Measurements from ENCODE around the gene GLIPR2.

The GLIPR2 gene

GRCh38 chr9:36163049-36163785, 26.7 kb downstream of the GLIPR2 start:
- Histone ChIP-seq H2BK12ac (ENCODE audit: low read length in 2 of 2) (peak overlapping the region; percentile 4 to 76), H3K36me3 (ENCODE audit: control insufficient read depth in 1 of 2, insufficient read depth in 2 of 2, low read depth in 1 of 2, low read length in 2 of 2) (peaks cover 0 to 3% of the 10 kb centered on the region in 2 experiments), H3K9me3 (ENCODE audit: control insufficient read depth, low read length) (no peaks in the 10 kb centered on the region), H3K79me1 (replicated peaks; ENCODE audit: low read length, poor library complexity, severe bottlenecking) (no peaks in the 10 kb centered on the region), H2BK5ac (ENCODE audit: low read depth, low read length, poor library complexity, severe bottlenecking) (peak overlapping the region; percentile 93), H3K9ac (ENCODE audit: low read length) (peak overlapping the region; percentile 85), H4K91ac (ENCODE audit: low read length) (peak overlapping the region; percentile 71), H2AFZ (ENCODE audit: low read depth, low read length) (peak overlapping the region; percentile 8), H2BK120ac (ENCODE audit: low read depth, low read length) (peak overlapping the region; percentile 54), H3K27ac (ENCODE audit: low read length, poor library complexity, severe bottlenecking) (peak overlapping the region; percentile 99), H3K23ac (ENCODE audit: low read length in 2 of 2) (no peak overlapping the region), H3K14ac (ENCODE audit: low read length in 2 of 2) (no peak overlapping the region), H3K4me1 (ENCODE audit: control insufficient read depth, insufficient read depth, low read depth, low read length) (peaks cover 32% of the 10 kb centered on the region), H3K4me2 (ENCODE audit: low read length, poor library complexity, severe bottlenecking) (peak overlapping the region; percentile 1), H4K8ac (ENCODE audit: low read length) (peak overlapping the region; percentile 67), H2AK5ac (ENCODE audit: low read length, severe bottlenecking) (peak overlapping the region; percentile 87), H2BK15ac (ENCODE audit: low read depth, poor library complexity, severe bottlenecking) (peak overlapping the region; percentile 39), H3K18ac (ENCODE audit: low read depth in 1 of 2, low read length in 2 of 2) (peak overlapping the region; percentile 81 to 94), H3K4me3 (ENCODE audit: insufficient read depth in 1 of 2, low read depth in 1 of 2, low read length in 2 of 2) (peak overlapping the region in 1 of 2 experiments; percentile 59), H3K4ac (ENCODE audit: low read depth in 1 of 2, low read length in 2 of 2) (peak overlapping the region; percentile 75 to 94), H3K27me3 (ENCODE audit: control insufficient read depth in 1 of 2, insufficient read depth in 1 of 2, low read length in 2 of 2) (no peaks in the 10 kb centered on the region)
- DNase-seq, result peak; percentile 84
- WGBS, result 11% methylated on average over 8 of the region's 9 CpGs

- Histone ChIP-seq H3K27me3 (ENCODE audit: control insufficient read depth in 1 of 2, insufficient read depth in 1 of 2, low read length in 2 of 2) (no peaks in the 10 kb centered on the region), H3K4me2 (ENCODE audit: low read length, poor library complexity, severe bottlenecking) (peak overlapping the region; percentile 1), H2AFZ (ENCODE audit: low read depth, low read length) (peak overlapping the region; percentile 8), H3K36me3 (ENCODE audit: control insufficient read depth in 1 of 2, insufficient read depth in 2 of 2, low read depth in 1 of 2, low read length in 2 of 2) (peaks cover 0 to 3% of the 10 kb centered on the region in 2 experiments), H2BK15ac (ENCODE audit: low read depth, poor library complexity, severe bottlenecking) (peak overlapping the region; percentile 39), H2BK12ac (ENCODE audit: low read length in 2 of 2) (peak overlapping the region; percentile 49 to 83), H3K18ac (ENCODE audit: low read depth in 1 of 2, low read length in 2 of 2) (peak overlapping the region; percentile 81 to 94), H3K9ac (ENCODE audit: low read length) (peak overlapping the region; percentile 85), H3K23ac (ENCODE audit: low read length in 2 of 2) (no peak overlapping the region), H3K4me3 (ENCODE audit: insufficient read depth in 1 of 2, low read depth in 1 of 2, low read length in 2 of 2) (peak overlapping the region in 1 of 2 experiments; percentile 59), H4K91ac (ENCODE audit: low read length) (peak overlapping the region; percentile 71), H4K8ac (ENCODE audit: low read length) (peak overlapping the region; percentile 75), H2BK5ac (ENCODE audit: low read depth, low read length, poor library complexity, severe bottlenecking) (peak overlapping the region; percentile 93), H3K4me1 (ENCODE audit: control insufficient read depth, insufficient read depth, low read depth, low read length) (peaks cover 32% of the 10 kb centered on the region), H3K79me1 (replicated peaks; ENCODE audit: low read length, poor library complexity, severe bottlenecking) (no peaks in the 10 kb centered on the region), H3K4ac (ENCODE audit: low read depth in 1 of 2, low read length in 2 of 2) (peak overlapping the region; percentile 75 to 94), H2BK120ac (ENCODE audit: low read depth, low read length) (peak overlapping the region; percentile 54), H3K9me3 (ENCODE audit: control insufficient read depth, low read length) (no peaks in the 10 kb centered on the region), H3K27ac (ENCODE audit: low read length, poor library complexity, severe bottlenecking) (peak overlapping the region; percentile 99), H3K14ac (ENCODE audit: low read length in 2 of 2) (no peak overlapping the region), H2AK5ac (ENCODE audit: low read length, severe bottlenecking) (peak overlapping the region; percentile 99)
- peak; percentile 47 for DNase-seq
- 44% methylated on average over 4 of the region's 4 CpGs for WGBS
Observed at GRCh38 chr9:36163786-36164170, 27.2 kb downstream of the GLIPR2 start.

- Histone ChIP-seq H2BK12ac (ENCODE audit: low read length in 2 of 2) (peak overlapping the region; percentile 60 to 75), H3K18ac (ENCODE audit: low read depth in 1 of 2, low read length in 2 of 2) (no peak overlapping the region), H2AK5ac (ENCODE audit: low read length, severe bottlenecking) (peak overlapping the region; percentile 99), H4K8ac (ENCODE audit: low read length) (no peak overlapping the region), H3K4ac (ENCODE audit: low read depth in 1 of 2, low read length in 2 of 2) (peak overlapping the region in 1 of 2 experiments; percentile 35), H3K9me3 (ENCODE audit: control insufficient read depth, low read length) (no peaks in the 10 kb centered on the region), H2BK5ac (ENCODE audit: low read depth, low read length, poor library complexity, severe bottlenecking) (peak overlapping the region; percentile 74), H2BK15ac (ENCODE audit: low read depth, poor library complexity, severe bottlenecking) (peak overlapping the region; percentile 31), H3K4me2 (ENCODE audit: low read length, poor library complexity, severe bottlenecking) (no peak overlapping the region), H3K23ac (ENCODE audit: low read length in 2 of 2) (no peak overlapping the region), H3K27me3 (ENCODE audit: control insufficient read depth in 1 of 2, insufficient read depth in 1 of 2, low read length in 2 of 2) (no peaks in the 10 kb centered on the region), H3K9ac (ENCODE audit: low read length) (peak overlapping the region; percentile 4), H3K14ac (ENCODE audit: low read length in 2 of 2) (no peak overlapping the region), H2AFZ (ENCODE audit: low read depth, low read length) (no peak overlapping the region), H3K79me1 (replicated peaks; ENCODE audit: low read length, poor library complexity, severe bottlenecking) (no peaks in the 10 kb centered on the region), H3K4me1 (ENCODE audit: control insufficient read depth, insufficient read depth, low read depth, low read length) (peaks cover 32% of the 10 kb centered on the region), H2BK120ac (ENCODE audit: low read depth, low read length) (no peak overlapping the region), H3K4me3 (ENCODE audit: insufficient read depth in 1 of 2, low read depth in 1 of 2, low read length in 2 of 2) (no peak overlapping the region), H3K36me3 (ENCODE audit: control insufficient read depth in 1 of 2, insufficient read depth in 2 of 2, low read depth in 1 of 2, low read length in 2 of 2) (peaks cover 0 to 5% of the 10 kb centered on the region in 2 experiments), H4K91ac (ENCODE audit: low read length) (no peak overlapping the region), H3K27ac (ENCODE audit: low read length, poor library complexity, severe bottlenecking) (peak overlapping the region; percentile 99)
- 97% methylated on average over 6 of the region's 6 CpGs for WGBS
- DNase-seq, result no peak
Observed at GRCh38 chr9:36164372-36164771, 27.8 kb downstream of the GLIPR2 start.

- Histone ChIP-seq H4K91ac (ENCODE audit: low read length) (no peak overlapping the region), H2BK12ac (ENCODE audit: low read length in 2 of 2) (peak overlapping the region; percentile 29 to 47), H4K8ac (ENCODE audit: low read length) (no peak overlapping the region), H2AFZ (ENCODE audit: low read depth, low read length) (no peak overlapping the region), H3K27ac (ENCODE audit: low read length, poor library complexity, severe bottlenecking) (peak overlapping the region; percentile 99), H3K79me1 (replicated peaks; ENCODE audit: low read length, poor library complexity, severe bottlenecking) (no peaks in the 10 kb centered on the region), H3K9me3 (ENCODE audit: control insufficient read depth, low read length) (no peaks in the 10 kb centered on the region), H3K14ac (ENCODE audit: low read length in 2 of 2) (no peak overlapping the region), H3K4me1 (ENCODE audit: control insufficient read depth, insufficient read depth, low read depth, low read length) (peaks cover 32% of the 10 kb centered on the region), H3K4me2 (ENCODE audit: low read length, poor library complexity, severe bottlenecking) (no peak overlapping the region), H2AK5ac (ENCODE audit: low read length, severe bottlenecking) (peak overlapping the region; percentile 99), H3K23ac (ENCODE audit: low read length in 2 of 2) (no peak overlapping the region), H2BK15ac (ENCODE audit: low read depth, poor library complexity, severe bottlenecking) (no peak overlapping the region), H3K18ac (ENCODE audit: low read depth in 1 of 2, low read length in 2 of 2) (peak overlapping the region in 1 of 2 experiments; percentile 42), H3K4me3 (ENCODE audit: insufficient read depth in 1 of 2, low read depth in 1 of 2, low read length in 2 of 2) (no peak overlapping the region), H3K36me3 (ENCODE audit: control insufficient read depth in 1 of 2, insufficient read depth in 2 of 2, low read depth in 1 of 2, low read length in 2 of 2) (peaks cover 0 to 11% of the 10 kb centered on the region in 2 experiments), H3K27me3 (ENCODE audit: control insufficient read depth in 1 of 2, insufficient read depth in 1 of 2, low read length in 2 of 2) (no peaks in the 10 kb centered on the region), H3K9ac (ENCODE audit: low read length) (peak overlapping the region; percentile 87), H2BK5ac (ENCODE audit: low read depth, low read length, poor library complexity, severe bottlenecking) (no peak overlapping the region), H2BK120ac (ENCODE audit: low read depth, low read length) (peak overlapping the region; percentile 74), H3K4ac (ENCODE audit: low read depth in 1 of 2, low read length in 2 of 2) (no peak overlapping the region)
- DNase-seq, result no peak
- WGBS, result 45% methylated on average over 3 of the region's 3 CpGs
Observed at GRCh38 chr9:36164989-36165388, 28.5 kb downstream of the GLIPR2 start.
